ENCODE results near the gene PNMA1.

PNMA1 gene, protein sequence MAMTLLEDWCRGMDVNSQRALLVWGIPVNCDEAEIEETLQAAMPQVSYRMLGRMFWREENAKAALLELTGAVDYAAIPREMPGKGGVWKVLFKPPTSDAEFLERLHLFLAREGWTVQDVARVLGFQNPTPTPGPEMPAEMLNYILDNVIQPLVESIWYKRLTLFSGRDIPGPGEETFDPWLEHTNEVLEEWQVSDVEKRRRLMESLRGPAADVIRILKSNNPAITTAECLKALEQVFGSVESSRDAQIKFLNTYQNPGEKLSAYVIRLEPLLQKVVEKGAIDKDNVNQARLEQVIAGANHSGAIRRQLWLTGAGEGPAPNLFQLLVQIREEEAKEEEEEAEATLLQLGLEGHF

GRCh38 chr14:73713803-73714655 lies at the start of gene PNMA1:
Gene PNMA1, minus strand, starts transcription at chr14:73714384. Its CDS starts 745 bp downstream, at chr14:73713639.
- DNase-seq (ENCODE audit: low read depth, low spot score): peak; percentile 92

- no peak for DNase-seq (ENCODE audit: low read depth, low spot score)
Observed at GRCh38 chr14:73763396-73763795, 49.2 kb upstream of the PNMA1 start.

DNA sequence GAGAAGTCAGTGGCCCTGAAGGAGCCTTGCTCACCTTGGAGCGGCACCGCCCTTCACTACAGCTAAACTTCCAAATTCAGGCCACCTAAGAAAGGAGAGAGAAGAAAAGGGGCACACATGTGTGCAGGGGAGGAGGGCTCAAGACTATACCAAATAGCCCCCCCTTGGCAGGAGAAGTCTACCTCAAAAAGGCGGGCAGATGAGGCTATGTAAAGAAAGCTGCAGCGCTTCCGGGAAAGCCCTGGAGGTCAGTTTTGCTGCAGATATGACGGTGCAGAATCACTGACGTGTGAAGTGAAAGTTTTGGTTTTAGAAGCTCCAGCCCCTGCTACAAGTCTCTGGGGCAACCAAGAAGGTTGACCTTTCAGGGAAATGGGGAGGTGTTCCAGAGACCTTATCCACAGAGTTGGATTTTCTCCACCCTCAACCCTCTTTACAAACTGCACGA lies 48.2 kb upstream of the PNMA1 start:
- no peak for DNase-seq (ENCODE audit: low read depth, low spot score)

DNA sequence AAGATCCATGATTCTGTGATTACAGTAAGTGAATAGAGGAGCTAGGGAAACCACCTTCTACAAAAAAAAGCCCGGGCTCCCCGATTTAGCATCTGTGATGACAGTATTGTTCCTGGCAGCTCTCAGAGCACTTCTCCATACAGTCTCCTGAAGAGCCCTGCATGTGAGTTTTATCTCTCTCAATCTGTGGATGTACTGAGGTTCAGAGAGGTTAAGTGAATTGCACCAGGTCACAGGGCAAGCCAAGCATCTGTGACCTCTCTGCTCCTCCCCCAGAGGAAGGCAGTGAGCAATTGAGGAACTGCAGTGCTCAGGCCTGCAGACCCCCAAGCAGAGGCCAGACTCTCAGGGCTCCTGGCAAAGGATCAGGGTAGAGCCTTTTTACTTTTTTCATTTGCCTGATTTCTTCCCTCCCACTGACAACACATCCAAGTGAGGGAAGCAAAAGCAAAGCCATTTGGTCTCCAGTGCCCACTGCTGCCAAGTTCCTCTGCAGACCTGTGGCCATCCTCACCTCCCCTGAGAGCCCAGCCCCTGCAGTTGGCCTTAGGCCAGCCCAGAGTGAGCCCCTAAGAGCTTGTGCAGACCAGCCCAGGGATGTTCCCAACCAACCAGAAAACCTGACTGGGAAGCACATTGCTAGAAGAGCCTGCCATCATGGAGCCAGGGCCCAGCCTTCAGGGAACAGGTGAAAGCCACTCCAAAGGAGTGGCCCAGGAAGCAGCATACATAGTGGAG lies 47.6 kb upstream of the PNMA1 start:
- DNase-seq (ENCODE audit: low read depth, low spot score): no peak

DNA sequence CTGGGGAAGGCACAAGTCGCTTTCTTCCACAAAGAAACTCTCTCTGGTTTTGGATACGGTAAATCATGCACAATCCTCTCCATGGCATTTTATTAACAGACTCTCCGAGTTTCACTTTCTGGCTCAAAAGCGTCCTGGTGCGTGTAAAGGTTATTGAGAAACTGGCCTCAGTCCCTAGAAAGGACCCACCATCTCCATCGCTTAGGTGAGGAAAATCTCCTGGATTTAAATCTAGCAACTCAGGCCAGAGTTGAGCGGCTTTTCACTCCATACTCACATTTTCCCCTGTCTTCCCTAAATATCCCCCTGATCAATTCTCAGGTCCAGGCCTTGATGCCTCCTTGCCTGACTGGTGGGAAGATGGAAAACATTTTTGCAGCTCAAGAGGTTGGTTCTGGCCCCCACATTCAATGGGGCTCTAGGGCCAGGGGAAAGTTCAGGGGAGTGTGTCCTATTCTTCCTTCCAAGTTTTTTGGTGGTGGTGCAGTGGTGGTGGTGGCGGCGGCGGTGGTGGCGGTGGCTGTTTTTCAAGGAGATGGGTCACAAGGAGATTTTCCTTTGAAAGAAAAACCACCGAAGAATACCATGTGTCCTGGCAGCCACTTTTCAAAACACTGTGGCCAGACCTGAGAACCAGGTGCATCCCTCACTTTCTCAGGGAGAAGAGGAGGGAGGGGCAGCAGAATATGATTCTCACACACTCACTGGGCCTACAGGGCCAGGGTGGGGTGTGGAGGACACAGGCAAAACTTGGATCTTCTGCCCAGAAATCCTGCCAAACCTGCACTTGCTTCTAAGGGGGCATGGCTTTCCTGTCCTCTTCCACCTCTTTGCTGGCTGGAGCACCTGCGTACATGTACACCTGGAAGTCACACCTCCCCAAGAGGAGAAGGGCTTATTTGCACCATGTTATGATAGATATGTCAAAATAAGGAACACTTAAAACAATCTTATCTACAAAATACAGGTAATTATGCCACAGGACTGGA lies 46.7 kb upstream of the PNMA1 start:
- DNase-seq (ENCODE audit: low read depth, low spot score): no peak

GRCh38 chr14:73759714-73760597 lies 45.8 kb upstream of the PNMA1 start:
- peak; percentile 99 for DNase-seq (ENCODE audit: low read depth, low spot score)

GRCh38 chr14:73759183-73759713 lies 45.1 kb upstream of the PNMA1 start:
- no peak for DNase-seq (ENCODE audit: low read depth, low spot score)

DNA sequence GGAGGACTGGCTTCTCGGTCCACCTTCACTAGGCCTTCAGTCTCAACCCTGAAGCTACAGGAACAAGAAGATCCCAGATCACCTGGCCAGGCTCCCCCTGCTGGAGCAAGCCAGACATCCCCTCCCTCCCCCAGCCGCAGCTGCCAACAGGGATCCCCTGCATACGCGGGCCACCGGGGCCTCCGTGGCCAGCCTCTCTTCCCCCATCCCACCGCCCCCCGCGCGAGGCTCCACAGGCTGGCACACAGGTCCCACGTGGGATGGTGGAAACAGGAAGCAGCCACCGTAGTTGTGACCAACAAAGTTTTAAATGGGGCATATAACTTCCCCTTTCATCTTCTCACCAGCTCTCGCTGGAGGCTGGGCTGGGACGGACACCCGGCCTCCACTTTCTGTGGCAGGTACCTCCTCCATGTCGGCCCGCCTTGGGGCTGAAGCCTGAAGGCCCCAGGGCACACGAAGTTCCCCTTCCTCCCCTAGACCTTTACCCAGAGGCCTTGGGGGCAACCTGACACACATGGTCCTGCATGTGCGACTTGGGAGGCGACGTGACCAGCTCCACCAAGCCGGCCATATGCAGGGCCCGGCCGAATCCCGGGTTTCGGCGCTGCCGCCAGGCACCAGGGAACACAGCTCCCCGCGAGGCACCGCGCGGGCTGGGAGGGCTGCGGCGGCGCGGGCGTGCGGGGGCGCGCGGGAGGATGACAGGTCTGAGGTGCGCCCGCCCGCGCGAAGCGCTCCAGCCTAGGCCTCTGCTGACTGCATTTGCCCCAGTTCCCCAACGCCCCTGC lies 44.4 kb upstream of the PNMA1 start:
- peak; percentile 86 for DNase-seq (ENCODE audit: low read depth, low spot score)

DNA sequence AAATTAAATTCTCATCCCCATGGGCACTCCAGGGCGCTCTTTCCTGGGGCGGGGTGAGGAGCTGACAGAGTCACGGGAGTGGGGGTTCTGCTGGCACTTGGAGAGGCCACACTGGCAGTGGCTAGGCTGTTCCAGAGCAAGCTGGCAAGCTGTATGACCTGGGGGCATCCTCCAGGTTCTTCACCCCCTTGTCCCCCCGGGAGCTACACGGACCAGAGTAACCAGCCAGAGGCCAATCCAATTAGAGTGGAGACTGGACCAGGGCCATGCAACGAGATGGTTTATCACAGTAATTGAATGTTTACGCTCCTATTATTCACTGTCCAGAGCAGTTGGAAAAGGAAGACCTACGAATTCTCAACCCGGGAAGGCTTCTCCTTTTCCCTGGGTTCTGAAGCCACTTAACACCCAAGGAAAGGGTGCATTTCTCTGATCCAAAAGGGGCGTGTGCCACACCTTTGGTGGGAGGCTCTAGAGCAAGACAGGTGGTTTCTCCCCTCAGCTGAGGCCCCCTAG lies 43.8 kb upstream of the PNMA1 start:
- DNase-seq (ENCODE audit: low read depth, low spot score): no peak

DNA sequence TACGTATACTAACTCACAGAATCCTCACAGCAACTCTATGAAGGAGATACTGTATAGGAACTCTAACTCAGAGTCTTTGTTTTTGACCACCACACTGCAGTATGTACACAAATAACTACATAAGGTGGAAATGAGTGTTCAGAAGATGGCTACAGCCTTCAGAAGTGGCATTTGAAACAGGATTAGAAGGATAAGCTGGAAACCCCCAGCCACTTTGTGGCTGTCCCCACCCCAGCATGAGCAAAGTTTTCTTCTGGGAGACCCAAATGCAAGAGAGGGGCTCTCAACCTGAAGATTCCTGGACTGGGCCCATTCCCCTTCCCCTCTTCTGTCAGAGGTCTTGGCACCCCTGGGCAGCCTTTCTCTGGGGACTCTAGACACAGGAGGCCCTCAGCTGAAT lies 43.2 kb upstream of the PNMA1 start:
- no peak for DNase-seq (ENCODE audit: low read depth, low spot score)

DNA sequence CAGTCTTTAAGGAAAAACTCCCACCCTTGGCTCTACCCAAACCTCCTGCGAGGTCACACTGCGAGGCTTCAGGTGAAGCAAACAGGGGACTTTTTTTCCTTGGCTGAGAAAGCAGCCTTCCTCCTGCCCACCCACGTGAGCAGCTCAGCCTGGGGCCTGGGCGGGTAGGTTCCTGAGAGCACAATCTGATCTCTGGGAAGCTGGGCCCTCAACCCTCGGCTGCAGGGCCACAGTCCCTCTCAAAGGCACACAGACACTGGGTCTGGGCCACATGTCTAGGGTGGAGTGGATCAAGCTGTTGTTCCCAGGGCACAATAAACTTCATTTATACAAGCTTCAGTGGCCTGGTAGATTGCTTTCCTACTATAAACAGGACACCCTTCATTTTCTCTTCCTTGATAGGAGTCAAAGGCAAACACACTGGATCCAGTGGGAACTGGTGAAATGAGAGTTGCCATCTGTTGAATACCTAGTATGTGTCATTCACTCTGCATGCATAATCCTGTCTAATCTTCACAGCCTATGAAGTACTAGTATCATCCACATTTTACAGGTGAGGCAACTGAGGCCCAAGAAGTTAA lies 41.3 kb upstream of the PNMA1 start:
- peak; percentile 60 for DNase-seq (ENCODE audit: low read depth, low spot score)

DNA sequence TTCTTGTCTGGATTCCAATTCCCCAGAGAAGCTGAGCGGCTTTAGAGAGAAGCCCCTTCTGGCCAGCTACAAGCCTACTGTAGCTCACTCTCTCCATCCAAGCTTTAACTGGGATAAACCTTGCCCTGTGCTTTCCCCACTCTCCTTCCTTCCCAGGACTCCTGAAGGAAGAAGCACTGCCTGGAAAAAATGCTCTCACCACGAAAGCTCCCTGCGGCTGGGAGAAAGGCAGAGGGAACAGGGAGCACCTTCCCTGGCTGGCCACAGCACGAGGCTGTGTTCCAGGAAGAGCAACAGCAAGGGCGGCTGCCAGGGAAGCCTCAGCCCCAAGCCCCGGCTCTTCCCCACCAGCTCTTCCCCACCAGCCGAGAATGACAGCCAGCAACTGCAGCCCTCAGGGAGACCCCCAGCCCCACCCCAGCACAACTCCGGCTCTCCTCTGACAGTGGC lies 40.8 kb upstream of the PNMA1 start:
- no peak for DNase-seq (ENCODE audit: low read depth, low spot score)

GRCh38 chr14:73753887-73754795 lies 40.0 kb upstream of the PNMA1 start:
- no peak for DNase-seq (ENCODE audit: low read depth, low spot score)

DNA sequence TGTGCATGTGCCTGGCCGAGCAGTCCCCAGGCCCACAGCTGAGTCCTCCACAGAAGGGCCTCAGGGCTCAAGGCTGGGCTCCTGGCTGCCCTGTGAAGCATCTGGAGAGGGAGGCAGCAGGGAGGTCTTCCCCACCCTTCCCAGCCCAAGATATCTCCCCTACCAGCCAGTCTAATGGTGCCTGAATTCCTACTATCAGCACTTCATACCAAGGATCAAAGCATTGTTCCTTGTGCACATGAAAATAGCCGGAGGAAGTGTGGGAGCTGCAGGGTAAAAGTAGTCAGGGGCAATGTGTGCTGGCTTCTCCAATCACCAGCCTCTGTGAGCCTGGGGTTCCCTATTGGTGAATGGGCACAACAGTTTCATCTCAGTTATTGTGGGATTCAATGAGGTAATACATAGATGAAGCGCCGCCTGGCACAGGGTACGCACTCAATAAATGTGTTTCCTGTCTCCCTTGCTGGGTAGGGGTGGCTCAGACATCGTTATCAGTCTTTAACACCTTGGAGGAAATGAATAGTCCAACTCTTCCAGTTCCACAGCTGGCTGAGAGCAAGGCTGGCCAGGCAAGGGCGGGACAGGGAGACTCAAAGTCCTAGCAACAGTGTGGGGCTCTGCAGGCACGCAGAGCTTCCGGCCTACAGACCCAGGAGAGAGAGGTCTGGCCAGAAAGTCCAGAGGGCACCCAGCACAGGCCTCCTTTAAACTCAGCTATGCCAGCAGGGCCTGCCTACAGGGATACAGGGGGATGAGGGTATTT lies 39.1 kb upstream of the PNMA1 start:
- peak; percentile 84 for DNase-seq (ENCODE audit: low read depth, low spot score)

- DNase-seq (ENCODE audit: low read depth, low spot score): peak; percentile 87
Observed at GRCh38 chr14:73752297-73752992, 38.3 kb upstream of the PNMA1 start.

All from ELF-1 (cell line).